ENCODE measurements around the gene MID1.

The MID1 gene

DNA sequence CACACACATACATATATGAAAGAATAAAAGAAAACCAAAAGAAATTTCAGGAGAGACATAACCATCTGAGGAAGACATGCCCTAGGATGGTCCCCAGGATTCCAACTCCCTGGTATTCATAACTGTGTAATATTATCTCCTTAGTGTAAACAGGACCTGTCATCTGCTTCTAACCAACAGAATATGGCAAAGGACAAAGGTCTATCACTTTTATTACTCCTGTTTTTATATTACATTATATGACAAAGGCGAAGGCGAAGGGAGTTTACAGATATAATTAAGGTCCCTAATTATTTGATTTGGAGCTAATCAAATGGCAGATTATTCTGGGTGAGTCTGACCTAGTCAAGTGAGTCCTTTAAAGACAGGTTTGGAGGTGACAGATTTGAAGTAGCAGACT is 155.1 kb downstream of the MID1 start:
- H3K4me3 ChIP-seq (ENCODE audit: low read length), result no peak overlapping the region
- TF ChIP-seq, protein P1, sequence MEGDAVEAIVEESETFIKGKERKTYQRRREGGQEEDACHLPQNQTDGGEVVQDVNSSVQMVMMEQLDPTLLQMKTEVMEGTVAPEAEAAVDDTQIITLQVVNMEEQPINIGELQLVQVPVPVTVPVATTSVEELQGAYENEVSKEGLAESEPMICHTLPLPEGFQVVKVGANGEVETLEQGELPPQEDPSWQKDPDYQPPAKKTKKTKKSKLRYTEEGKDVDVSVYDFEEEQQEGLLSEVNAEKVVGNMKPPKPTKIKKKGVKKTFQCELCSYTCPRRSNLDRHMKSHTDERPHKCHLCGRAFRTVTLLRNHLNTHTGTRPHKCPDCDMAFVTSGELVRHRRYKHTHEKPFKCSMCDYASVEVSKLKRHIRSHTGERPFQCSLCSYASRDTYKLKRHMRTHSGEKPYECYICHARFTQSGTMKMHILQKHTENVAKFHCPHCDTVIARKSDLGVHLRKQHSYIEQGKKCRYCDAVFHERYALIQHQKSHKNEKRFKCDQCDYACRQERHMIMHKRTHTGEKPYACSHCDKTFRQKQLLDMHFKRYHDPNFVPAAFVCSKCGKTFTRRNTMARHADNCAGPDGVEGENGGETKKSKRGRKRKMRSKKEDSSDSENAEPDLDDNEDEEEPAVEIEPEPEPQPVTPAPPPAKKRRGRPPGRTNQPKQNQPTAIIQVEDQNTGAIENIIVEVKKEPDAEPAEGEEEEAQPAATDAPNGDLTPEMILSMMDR (IDR thresholded peaks at IDR 0.05; ENCODE audit: insufficient read depth, low read depth, low read length, missing control alignments), result no peak
- no peak for DNase-seq (ENCODE audit: low read depth)

GRCh38 chrX:10457092-10457491 is 163.3 kb downstream of the MID1 start:
- no peak overlapping the region for H3K4me3 ChIP-seq (ENCODE audit: low read length)
- peak; percentile 16 for DNase-seq (ENCODE audit: low read depth)
- TF ChIP-seq, protein P1 (IDR thresholded peaks at IDR 0.05; ENCODE audit: insufficient read depth, low read depth, low read length, missing control alignments), result no peak

GRCh38 chrX:10453945-10454344 is 166.4 kb downstream of the MID1 start:
- H3K4me3 ChIP-seq (ENCODE audit: low read length), result no peak overlapping the region
- TF ChIP-seq, protein P1 (IDR thresholded peaks at IDR 0.05; ENCODE audit: insufficient read depth, low read depth, low read length, missing control alignments), result no peak
- DNase-seq (ENCODE audit: low read depth), result no peak

- TF ChIP-seq, protein P1 (IDR thresholded peaks at IDR 0.05; ENCODE audit: insufficient read depth, low read depth, low read length, missing control alignments), result no peak
- no peak overlapping the region for H3K4me3 ChIP-seq (ENCODE audit: low read length)
- DNase-seq (ENCODE audit: low read depth), result no peak
Measured at GRCh38 chrX:10450959-10451355, 169.4 kb downstream of the MID1 start.

- TF ChIP-seq, protein P1 (IDR thresholded peaks at IDR 0.05; ENCODE audit: insufficient read depth, low read depth, low read length, missing control alignments), result no peak
- DNase-seq (ENCODE audit: low read depth), result peak; percentile 40
- H3K4me3 ChIP-seq (ENCODE audit: low read length), result no peak overlapping the region
Measured at GRCh38 chrX:10450229-10450958, 170.0 kb downstream of the MID1 start.

DNA sequence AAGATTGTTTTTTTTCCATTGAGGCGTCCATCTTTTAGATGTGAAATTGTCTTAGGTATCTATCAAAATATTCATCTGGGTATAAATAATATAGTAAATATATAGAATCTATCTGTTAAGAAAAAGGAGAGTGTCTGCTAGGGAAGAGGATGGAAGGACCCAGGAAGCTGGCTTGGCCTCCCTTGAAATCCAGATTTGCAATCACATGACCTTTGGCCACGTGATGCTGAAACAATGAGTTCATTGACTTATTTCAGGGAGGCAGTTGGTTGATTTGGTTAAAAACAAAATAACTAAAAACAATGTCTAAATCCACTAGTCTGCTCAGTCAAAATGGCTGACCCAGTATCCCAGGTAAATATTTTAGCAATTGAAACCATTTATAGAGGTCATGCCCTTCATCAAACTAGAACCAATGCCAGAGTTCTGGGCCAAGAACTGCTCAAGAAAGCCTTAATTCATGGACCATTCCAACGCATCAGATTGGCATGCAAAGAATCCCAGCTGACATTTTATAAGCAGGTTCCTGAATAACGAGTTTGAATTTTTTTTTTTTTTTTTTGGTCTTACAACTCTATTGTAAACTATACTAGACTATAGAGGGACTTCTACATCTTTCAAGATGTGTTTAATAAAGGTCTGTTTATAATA is 172.7 kb downstream of the MID1 start:
- TF ChIP-seq, protein P1 (IDR thresholded peaks at IDR 0.05; ENCODE audit: insufficient read depth, low read depth, low read length, missing control alignments), result no peak
- DNase-seq (ENCODE audit: low read depth), result peak; percentile 33
- no peak overlapping the region for H3K4me3 ChIP-seq (ENCODE audit: low read length)

All from epithelial cell of esophagus (primary cell).